GM18499 (cell line): ENCODE data around the gene ACSBG1.
"Not testable (repeated sequence)": the region's sequence is repeated elsewhere in the genome, so short reads cannot be mapped to it uniquely, and the experiment has no call there.

Source experiments
- ATAC-seq: cut with Tn5 transposase; IDR thresholded peaks from one replicate; pipeline ENCODE4 v1.9.1; 2021; ENCODE audit warnings: moderate number of reproducible peaks; ENCODE audit not compliant: insufficient read depth, unreplicated experiment

The ACSBG1 gene

GRCh38 chr15:78255421-78256043, 21.2 kb upstream of the ACSBG1 start:
- ATAC-seq: no peak

GRCh38 chr15:78251136-78251535, 16.8 kb upstream of the ACSBG1 start:
- no peak for ATAC-seq

GRCh38 chr15:78249131-78249530, 14.8 kb upstream of the ACSBG1 start:
- ATAC-seq: no peak

- no peak for ATAC-seq
Observed at GRCh38 chr15:78247911-78248310, 13.5 kb upstream of the ACSBG1 start.

- not testable (repeated sequence) for ATAC-seq
Observed at GRCh38 chr15:78245976-78246620, 11.7 kb upstream of the ACSBG1 start.

GRCh38 chr15:78245392-78245791, 11.0 kb upstream of the ACSBG1 start:
- not testable (repeated sequence) for ATAC-seq

- ATAC-seq: no peak
Observed at GRCh38 chr15:78244893-78245292, 10.5 kb upstream of the ACSBG1 start.

GRCh38 chr15:78244101-78244500, 9.7 kb upstream of the ACSBG1 start:
- ATAC-seq: no peak

GRCh38 chr15:78243491-78243941, 9.2 kb upstream of the ACSBG1 start:
- no peak for ATAC-seq

- ATAC-seq: no peak
Observed at GRCh38 chr15:78243058-78243457, 8.7 kb upstream of the ACSBG1 start.

GRCh38 chr15:78242128-78242527, 7.8 kb upstream of the ACSBG1 start:
- ATAC-seq: no peak

GRCh38 chr15:78241017-78241416, 6.7 kb upstream of the ACSBG1 start:
- ATAC-seq: no peak

GRCh38 chr15:78239811-78240210, 5.4 kb upstream of the ACSBG1 start:
- no peak for ATAC-seq

- no peak for ATAC-seq
Observed at GRCh38 chr15:78237146-78237545, 2.8 kb upstream of the ACSBG1 start.

GRCh38 chr15:78236491-78236890, 2.1 kb upstream of the ACSBG1 start:
- no peak for ATAC-seq

- ATAC-seq: no peak
Observed at GRCh38 chr15:78233496-78233895, 869 bp downstream of the ACSBG1 start.

GRCh38 chr15:78232951-78233350, 1.4 kb downstream of the ACSBG1 start:
- ATAC-seq: no peak

GRCh38 chr15:78229431-78230406, 4.6 kb downstream of the ACSBG1 start:
- ATAC-seq: no peak

GRCh38 chr15:78228356-78228996, 5.9 kb downstream of the ACSBG1 start:
- ATAC-seq: no peak

GRCh38 chr15:78225783-78226541, 8.4 kb downstream of the ACSBG1 start:
- no peak for ATAC-seq
